Esophagus muscularis mucosa (tissue), 4 donors: ENCODE measurements around the gene SSRP1. TPM values are rescaled to one million over a fixed set of nuclear protein-coding genes. Genes with fewer than 3 reads are reported as not detected.
A peak's percentile ranks its signal among the peaks of the same experiment; 100 is the strongest.

Experiments
- DNase-seq: peaks from one replicate; pipeline ENCODE4 v3.0.0-alpha.2; 2017; ENCODE audit errors: extremely low spot score
- H3K27ac ChIP-seq, 4 donors: fragments of 200-600 bp; sonication (generic); replicated peaks in 1 of 4; 1 replicate in 3 of 4; 2 replicates in 1 of 4; pipeline ENCODE4 v1.5.1; 2016 to 2019; ENCODE audit warnings: mild to moderate bottlenecking in 1 of 4
- H3K27me3 ChIP-seq, 4 donors: fragments of 200-600 bp; sonication (generic); one replicate each; pipeline versions ENCODE4 v1.5.1 to v1.6.0; 2016 to 2019
- H3K36me3 ChIP-seq, 4 donors: fragments of 200-600 bp; sonication (generic); one replicate each; pipeline ENCODE4 v1.5.1; 2016 to 2019
- H3K4me1 ChIP-seq, 4 donors: fragments of 200-600 bp; sonication (generic); one replicate each; pipeline ENCODE4 v1.5.1; 2016 to 2019
- H3K4me3 ChIP-seq, 4 donors: fragments of 200-600 bp; sonication (generic); 1 replicate in 2 of 4; 2 replicates in 2 of 4; pipeline ENCODE4 v1.5.1; 2016 to 2019; ENCODE audit warnings: mild to moderate bottlenecking in 4 of 4, moderate library complexity in 1 of 4
- H3K9me3 ChIP-seq, 4 donors: fragments of 200-600 bp; sonication (generic); 1 replicate in 3 of 4; 2 replicates in 1 of 4; pipeline ENCODE4 v1.5.1; 2016 to 2019
- CTCF ChIP-seq, 3 experiments: fragments of 200-600 bp in 2 of 3; fragments of 450-650 bp in 1 of 3; sonication (generic) in 2 of 3; IDR thresholded peaks; one replicate each; pipeline ENCODE4 v1.5.1; 2017 to 2019; ENCODE audit warnings: antibody characterized with exemption in 3 of 3, mild to moderate bottlenecking in 2 of 3, moderate library complexity in 1 of 3
- EP300 ChIP-seq: sonication (generic); formaldehyde crosslinking; IDR thresholded peaks from one replicate; pipeline ENCODE4 v1.6.1; 2017; ENCODE audit warnings: antibody characterized with exemption
- POLR2A ChIP-seq: fragments of 450-650 bp; IDR thresholded peaks from one replicate; pipeline ENCODE4 v1.6.1; 2017; ENCODE audit warnings: antibody characterized with exemption, moderate library complexity, mild to moderate bottlenecking, low read depth
- POLR2AphosphoS5 ChIP-seq, 2 donors: sonication (generic); formaldehyde crosslinking; IDR thresholded peaks; one replicate each; pipeline ENCODE4 v1.6.1; 2017; ENCODE audit warnings: antibody characterized with exemption in 2 of 2
- WGBS: methylation state at CpG from one replicate; pipeline ENCODE4 v1.1.5; 2018; 5-methylcytosine and 5-hydroxymethylcytosine counted together
- intact Hi-C: fragments of 100-400 bp; cut with DNase I; formaldehyde crosslinking; loops from one replicate; pipeline ENCODE4 v1.15.1; 2023
- total RNA-seq, 4 donors: library from RNA; depleted of rRNA; stranded (reverse); fragments of >200 nt; gene quantifications; one replicate each; pipeline versions ENCODE4 v1.1.0 to v1.2.1, GENCODE V29; 2016

Gene SSRP1
- total RNA-seq, 4 donors from 2014 or later, result 74.6 to 101 (median 88.1) TPM

GRCh38 chr11:57353852-57354251, 18.2 kb upstream of the SSRP1 start:
- DNase-seq, result no peak
- Histone ChIP-seq H3K36me3 (no peaks in the 10 kb centered on the region), H3K9me3 (no peaks in the 10 kb centered on the region), H3K4me1 (peaks cover 14 to 22% (median 20%) of the 10 kb centered on the region in 4 donors), H3K4me3 (no peak overlapping the region), H3K27me3 (no peaks in the 10 kb centered on the region), H3K27ac (no peak overlapping the region)
- intact Hi-C loops, result loop anchor here (5.0 kb wide), 1 partner anchor 512 kb away; no protein-coding TSS in a partner anchor
- TF ChIP-seq POLR2AphosphoS5 (IDR thresholded peaks at IDR 0.05) (no peak), CTCF (IDR thresholded peaks at IDR 0.05) (no peak)
- 67% methylated on average over 4 of the region's 4 CpGs for WGBS

- no peaks in the 10 kb centered on the region for H3K36me3 ChIP-seq
- peaks cover 14 to 22% (median 20%) of the 10 kb centered on the region in 4 donors for H3K4me1 ChIP-seq
- H3K27me3 ChIP-seq, result no peaks in the 10 kb centered on the region
- H3K27ac ChIP-seq, result no peak overlapping the region
- DNase-seq, result no peak
- TF ChIP-seq POLR2AphosphoS5 (IDR thresholded peaks at IDR 0.05), result no peak
- TF ChIP-seq CTCF (IDR thresholded peaks at IDR 0.05), result no peak
- TF ChIP-seq POLR2A, result no peak
- 40% methylated on average over 4 of the region's 4 CpGs for WGBS
- H3K4me3 ChIP-seq, result no peak overlapping the region
- H3K9me3 ChIP-seq, result no peaks in the 10 kb centered on the region
- intact Hi-C loops, result loop anchor here (5.0 kb wide), 1 partner anchor 511 kb away; no protein-coding TSS in a partner anchor
Observed at GRCh38 chr11:57353446-57353845, 17.8 kb upstream of the SSRP1 start.

GRCh38 chr11:57353036-57353435, 17.3 kb upstream of the SSRP1 start:
- no peak for DNase-seq
- Histone ChIP-seq H3K36me3 (no peaks in the 10 kb centered on the region), H3K4me3 (no peak overlapping the region), H3K27me3 (no peaks in the 10 kb centered on the region), H3K4me1 (peaks cover 11 to 20% (median 18%) of the 10 kb centered on the region in 4 donors), H3K9me3 (no peaks in the 10 kb centered on the region), H3K27ac (no peak overlapping the region)
- no peak for TF ChIP-seq POLR2A
- no peak for TF ChIP-seq EP300
- TF ChIP-seq POLR2AphosphoS5 (IDR thresholded peaks at IDR 0.05), result no peak
- no peak for TF ChIP-seq CTCF (IDR thresholded peaks at IDR 0.05)
- 56% methylated on average over 5 of the region's 5 CpGs for WGBS
- intact Hi-C loops, result loop anchor here (5.0 kb wide), 1 partner anchor 511 kb away; no protein-coding TSS in a partner anchor

- intact Hi-C loops, result loop anchor here (5.0 to 10.0 kb wide), 5 partner anchors 105 to 507 kb away; partner anchors contain the start of gene YPEL4
- DNase-seq, result no peak
- no peak for TF ChIP-seq POLR2A
- peak in 1 of 2 donors; percentile 40 for TF ChIP-seq POLR2AphosphoS5 (IDR thresholded peaks at IDR 0.05)
- no peak for TF ChIP-seq EP300
- peak; percentile 73 to 99 (median 88) for TF ChIP-seq CTCF (IDR thresholded peaks at IDR 0.05)
Observed at GRCh38 chr11:57349491-57350274, 14.0 kb upstream of the SSRP1 start.

More at GRCh38 chr11:57349491-57350274, 14.0 kb upstream of the SSRP1 start:
- Histone ChIP-seq H3K27ac (peak overlapping the region in 1 of 4 donors; percentile 7), H3K27me3 (no peaks in the 10 kb centered on the region), H3K9me3 (no peaks in the 10 kb centered on the region), H3K4me3 (no peak overlapping the region), H3K36me3 (no peaks in the 10 kb centered on the region), H3K4me1 (peaks cover 3 to 19% (median 10%) of the 10 kb centered on the region in 4 donors)
- WGBS, result 22% methylated on average over 31 of the region's 31 CpGs
